Fibroblast of lung (primary cell): Measurements from ENCODE around the gene CRTAC1. TPM values are rescaled to one million over a fixed set of nuclear protein-coding genes. Genes with fewer than 3 reads are reported as not detected.
A peak's percentile ranks its signal among the peaks of the same experiment; 100 is the strongest.

Source experiments
- DNase-seq, 2 donors: peaks; one replicate each; pipeline versions ENCODE4 v3.0.0 to v3.0.0-alpha.2; 2010; ENCODE audit warnings: low read depth in 2 of 2
- H2AFZ ChIP-seq: 2 replicates; pipeline ENCODE4 v1.5.1; 2012; ENCODE audit warnings: low read length, control low read depth, inconsistent platforms
- H3K27ac ChIP-seq: 2 replicates; pipeline ENCODE4 v1.5.1; 2011; ENCODE audit warnings: low read length, control low read depth; ENCODE audit not compliant: insufficient read depth
- H3K27me3 ChIP-seq: 2 replicates; pipeline ENCODE4 v1.5.1; 2011; ENCODE audit warnings: mild to moderate bottlenecking, low read length; ENCODE audit not compliant: control insufficient read depth, insufficient read depth
- H3K36me3 ChIP-seq: 2 replicates; pipeline ENCODE4 v1.5.1; 2011; ENCODE audit warnings: low read length; ENCODE audit not compliant: control insufficient read depth, insufficient read depth
- H3K4me1 ChIP-seq: 2 replicates; pipeline ENCODE4 v1.5.1; 2011; ENCODE audit warnings: low read length; ENCODE audit not compliant: control insufficient read depth, insufficient read depth; ENCODE audit errors: extremely low read depth
- H3K4me2 ChIP-seq: 2 replicates; pipeline ENCODE4 v1.5.1; 2011; ENCODE audit warnings: low read length, control low read depth; ENCODE audit not compliant: insufficient read depth; ENCODE audit errors: extremely low read depth
- H3K4me3 ChIP-seq, 4 experiments: fragments of 200-600 bp in 1 of 4; sonication (generic) in 1 of 4; replicated peaks in 1 of 4; 2 replicates each; pipeline ENCODE4 v1.5.1; 2011 to 2016; ENCODE audit warnings: low read length in 4 of 4, low read depth in 3 of 4, mild to moderate bottlenecking in 3 of 4, control low read depth in 2 of 4, inconsistent platforms in 1 of 4, mixed read lengths in 1 of 4; ENCODE audit not compliant: insufficient read depth in 1 of 4; ENCODE audit errors: control extremely low read depth in 1 of 4
- H3K79me2 ChIP-seq: 2 replicates; pipeline ENCODE4 v1.5.1; 2012; ENCODE audit warnings: mild to moderate bottlenecking, low read length, inconsistent platforms; ENCODE audit not compliant: control insufficient read depth, insufficient read depth
- H3K9ac ChIP-seq: 2 replicates; pipeline ENCODE4 v1.5.1; 2011; ENCODE audit warnings: mild to moderate bottlenecking, low read length, control low read depth; ENCODE audit not compliant: insufficient read depth
- H3K9me3 ChIP-seq: 2 replicates; pipeline ENCODE4 v1.5.1; 2012; ENCODE audit warnings: low read depth, low read length; ENCODE audit not compliant: control insufficient read depth, insufficient read depth
- H4K20me1 ChIP-seq: 2 replicates; pipeline ENCODE4 v1.5.1; 2011; ENCODE audit warnings: low read length; ENCODE audit not compliant: control insufficient read depth, insufficient read depth; ENCODE audit errors: extremely low read depth
- CTCF ChIP-seq, 2 donors: IDR thresholded peaks in 1 of 2; conservative IDR thresholded peaks in 1 of 2; 1 replicate in 1 of 2; 2 replicates in 1 of 2; pipeline ENCODE4 v1.5.1; 2011 to 2012; ENCODE audit warnings: low read length in 2 of 2, control low read depth in 1 of 2, inconsistent platforms in 1 of 2, low read depth in 1 of 2, mild to moderate bottlenecking in 1 of 2
- EZH2 ChIP-seq: IDR thresholded peaks from 2 replicates; pipeline ENCODE4 v1.5.1; 2012; ENCODE audit warnings: low read length, control low read depth, mild to moderate bottlenecking; ENCODE audit errors: missing control alignments
- polyA plus RNA-seq, 2 donors: library from polyadenylated mRNA; depleted of rRNA in 1 of 2; stranded (reverse) in 1 of 2; unstranded in 1 of 2; fragments of >200 nt; gene quantifications; 2 replicates each; pipeline ENCODE4 v1.2.1, GENCODE V29; 2011 to 2012; ENCODE audit warnings: missing spikeins in 1 of 2
- total RNA-seq: library from RNA; depleted of rRNA; stranded (reverse); fragments of >200 nt; gene quantifications from 2 replicates; pipeline ENCODE4 v1.2.1, GENCODE V29; 2014

Gene CRTAC1
- total and polyA plus RNA-seq, 2 donors (not counting 1 experiment from before 2014, with no cell fraction given) = not detected

GRCh38 chr10:97861924-97862323 lies 168.5 kb downstream of the CRTAC1 start:
- TF ChIP-seq EZH2 (no peak), CTCF (conservative IDR thresholded peaks at IDR 0.05 in 1 of 2, IDR thresholded peaks at IDR 0.05 in 1 of 2; ENCODE audit: low read depth in 1 of 2, low read length in 2 of 2) (no peak)
- H3K4me3 ChIP-seq = no peak overlapping the region
- H2AFZ ChIP-seq = no peak overlapping the region
- H3K9me3 ChIP-seq = no peaks in the 10 kb centered on the region
- no peaks in the 10 kb centered on the region for H3K79me2 ChIP-seq
- H3K4me1 ChIP-seq = no peaks in the 10 kb centered on the region
- no peak overlapping the region for H3K27ac ChIP-seq
- peaks cover 3% of the 10 kb centered on the region for H3K27me3 ChIP-seq
- DNase-seq = no peak
- H3K36me3 ChIP-seq = no peaks in the 10 kb centered on the region
- no peak overlapping the region for H3K4me2 ChIP-seq
- no peak overlapping the region for H3K9ac ChIP-seq
- H4K20me1 ChIP-seq = no peaks in the 10 kb centered on the region

- H3K9me3 ChIP-seq = no peaks in the 10 kb centered on the region
- peaks cover 3% of the 10 kb centered on the region for H3K27me3 ChIP-seq
- H3K9ac ChIP-seq = no peak overlapping the region
- no peaks in the 10 kb centered on the region for H3K4me1 ChIP-seq
- TF ChIP-seq EZH2 (no peak), CTCF (conservative IDR thresholded peaks at IDR 0.05 in 1 of 2, IDR thresholded peaks at IDR 0.05 in 1 of 2; ENCODE audit: low read depth in 1 of 2, low read length in 2 of 2) (no peak)
- H4K20me1 ChIP-seq = no peaks in the 10 kb centered on the region
- no peak overlapping the region for H2AFZ ChIP-seq
- no peak overlapping the region for H3K27ac ChIP-seq
- no peaks in the 10 kb centered on the region for H3K36me3 ChIP-seq
- H3K79me2 ChIP-seq = no peaks in the 10 kb centered on the region
- peak; percentile 30 to 64 for DNase-seq
- no peak overlapping the region for H3K4me3 ChIP-seq
- H3K4me2 ChIP-seq = no peak overlapping the region
Measured at GRCh38 chr10:97861097-97861750, 169.2 kb downstream of the CRTAC1 start.

GRCh38 chr10:97858001-97858439 lies 172.4 kb downstream of the CRTAC1 start:
- Histone ChIP-seq H3K4me1 (no peaks in the 10 kb centered on the region), H3K9me3 (no peaks in the 10 kb centered on the region), H3K4me3 (no peak overlapping the region), H4K20me1 (no peaks in the 10 kb centered on the region), H2AFZ (no peak overlapping the region), H3K27ac (no peak overlapping the region), H3K4me2 (no peak overlapping the region), H3K27me3 (no peaks in the 10 kb centered on the region), H3K9ac (no peak overlapping the region), H3K36me3 (no peaks in the 10 kb centered on the region), H3K79me2 (no peaks in the 10 kb centered on the region)
- no peak for TF ChIP-seq CTCF (conservative IDR thresholded peaks at IDR 0.05 in 1 of 2, IDR thresholded peaks at IDR 0.05 in 1 of 2; ENCODE audit: low read depth in 1 of 2, low read length in 2 of 2)
- TF ChIP-seq EZH2 = no peak
- no peak for DNase-seq
